ENCODE measurements around the gene TNFRSF18.
"Not testable (repeated sequence)": the region's sequence is repeated elsewhere in the genome, so short reads cannot be mapped to it uniquely, and the experiment has no call there.

The TNFRSF18 gene

DNA sequence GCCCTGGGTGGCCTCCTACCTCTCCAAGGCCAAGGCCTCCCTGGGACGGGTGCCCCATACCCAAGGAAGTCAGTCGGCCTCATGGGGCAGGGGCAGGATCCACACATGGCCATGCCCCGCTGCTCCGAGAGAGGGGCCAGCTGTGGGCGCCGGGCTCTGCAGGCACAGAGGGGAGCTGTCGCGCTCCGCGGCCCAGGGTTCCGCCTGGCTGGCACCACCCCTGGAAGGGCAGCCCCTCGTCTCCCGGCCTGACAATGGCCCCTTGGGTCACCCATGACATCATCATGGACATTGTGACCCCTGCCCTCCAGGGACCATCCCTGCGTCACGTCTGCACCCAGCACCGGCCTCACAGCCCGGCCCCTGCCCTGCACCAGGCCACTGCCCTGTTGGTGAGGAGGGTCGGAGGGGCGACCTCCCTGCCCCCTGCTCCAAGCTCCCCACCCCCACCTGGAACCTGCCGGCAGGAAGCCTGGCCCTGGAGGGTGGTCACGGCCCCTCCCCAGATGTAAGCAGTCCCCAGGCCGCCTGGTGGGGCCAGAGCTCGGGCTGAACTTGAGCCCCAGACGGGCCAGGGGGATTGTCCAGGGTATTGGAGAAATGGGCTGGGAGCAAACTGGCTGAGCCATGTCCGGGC, 26.9 kb downstream of the TNFRSF18 start:
- no peak for DNase-seq (ENCODE audit: low read depth in 2 of 2)

DNA sequence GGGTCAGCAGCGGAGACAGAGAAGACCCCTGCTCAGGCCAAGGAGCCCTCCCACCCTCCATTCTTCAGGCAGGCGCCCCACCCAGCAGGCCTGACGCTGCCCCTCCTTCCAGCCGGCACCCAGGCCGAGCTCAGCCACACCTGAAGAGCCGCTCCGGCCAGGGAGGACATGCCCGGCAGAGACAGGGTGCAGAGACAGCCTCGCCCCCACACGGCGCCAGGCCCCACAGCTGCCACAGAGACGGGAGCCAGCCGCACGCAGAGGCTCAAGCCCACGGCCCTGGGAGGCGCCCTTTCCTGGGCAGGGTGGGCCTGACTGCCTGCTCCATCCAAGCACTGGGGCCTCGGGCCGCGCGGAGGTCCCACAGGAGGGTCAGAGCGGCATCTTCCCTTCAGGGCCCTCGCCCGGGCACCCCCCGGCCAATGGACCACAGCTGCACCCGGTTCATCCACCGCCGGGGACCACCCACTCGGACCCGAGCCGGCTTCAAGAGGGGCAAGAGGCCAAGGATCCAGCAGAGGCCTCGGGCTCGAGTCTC, 27.5 kb downstream of the TNFRSF18 start:
- no peak for DNase-seq (ENCODE audit: low read depth in 2 of 2)

DNA sequence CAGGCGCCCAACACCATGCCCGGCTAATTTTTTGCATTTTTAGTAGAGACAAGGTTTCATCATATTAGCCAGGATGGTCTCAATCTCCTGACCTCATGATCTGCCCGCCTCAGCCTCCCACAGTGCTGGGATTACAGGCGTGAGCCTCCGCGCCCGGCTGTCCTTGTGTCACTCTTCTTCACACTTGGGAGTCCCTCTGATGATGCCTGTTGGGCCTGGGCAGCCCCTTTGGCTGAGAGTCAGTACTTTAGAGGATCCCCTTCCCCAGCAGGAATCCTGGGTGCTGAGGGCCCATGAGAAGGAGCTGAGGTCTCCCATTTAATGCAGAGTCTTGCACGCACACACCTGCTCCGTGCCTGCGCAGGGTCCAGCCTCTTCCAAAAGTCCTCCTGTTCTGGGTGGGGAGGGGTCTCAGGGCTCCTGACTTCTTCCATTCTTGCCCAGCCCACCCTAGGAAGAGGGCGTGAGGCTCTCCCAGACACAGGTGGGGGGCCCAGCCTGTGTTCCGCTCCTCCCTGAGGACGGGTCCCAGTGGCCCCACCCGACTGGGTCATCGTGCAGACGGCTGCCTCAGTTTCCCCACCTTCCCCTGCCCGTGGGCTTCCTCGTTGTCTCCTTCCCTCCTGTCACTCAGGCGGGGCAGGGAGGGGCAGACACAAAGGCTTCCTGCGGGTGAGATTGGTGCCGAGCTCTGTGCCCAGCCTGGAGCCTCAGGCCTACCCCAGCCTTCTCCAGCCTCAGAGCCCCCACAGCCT, 28.8 kb downstream of the TNFRSF18 start:
- no peak for DNase-seq (ENCODE audit: low read depth in 2 of 2)

DNA sequence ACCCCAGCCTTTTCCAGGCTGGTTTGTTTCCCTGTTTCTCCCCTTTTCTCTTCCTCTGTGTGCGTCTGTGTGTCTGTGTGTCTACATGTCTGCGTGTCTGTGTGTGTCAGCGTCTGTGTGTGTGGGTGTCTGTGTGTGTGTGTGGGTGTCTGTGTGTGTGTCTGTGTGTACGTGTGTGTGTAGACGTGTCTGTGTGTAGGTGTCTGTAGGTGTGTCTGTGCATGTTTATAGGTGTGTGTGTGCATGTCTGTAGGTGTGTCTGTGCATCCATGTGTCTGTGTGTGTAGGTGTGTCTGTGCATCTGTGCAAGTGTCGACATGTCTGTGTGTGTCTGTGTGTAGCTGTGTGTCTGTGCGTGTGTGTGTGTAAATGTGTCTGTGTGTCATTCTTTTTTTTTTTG, 29.5 kb downstream of the TNFRSF18 start:
- DNase-seq (ENCODE audit: low read depth in 2 of 2) = no peak

DNA sequence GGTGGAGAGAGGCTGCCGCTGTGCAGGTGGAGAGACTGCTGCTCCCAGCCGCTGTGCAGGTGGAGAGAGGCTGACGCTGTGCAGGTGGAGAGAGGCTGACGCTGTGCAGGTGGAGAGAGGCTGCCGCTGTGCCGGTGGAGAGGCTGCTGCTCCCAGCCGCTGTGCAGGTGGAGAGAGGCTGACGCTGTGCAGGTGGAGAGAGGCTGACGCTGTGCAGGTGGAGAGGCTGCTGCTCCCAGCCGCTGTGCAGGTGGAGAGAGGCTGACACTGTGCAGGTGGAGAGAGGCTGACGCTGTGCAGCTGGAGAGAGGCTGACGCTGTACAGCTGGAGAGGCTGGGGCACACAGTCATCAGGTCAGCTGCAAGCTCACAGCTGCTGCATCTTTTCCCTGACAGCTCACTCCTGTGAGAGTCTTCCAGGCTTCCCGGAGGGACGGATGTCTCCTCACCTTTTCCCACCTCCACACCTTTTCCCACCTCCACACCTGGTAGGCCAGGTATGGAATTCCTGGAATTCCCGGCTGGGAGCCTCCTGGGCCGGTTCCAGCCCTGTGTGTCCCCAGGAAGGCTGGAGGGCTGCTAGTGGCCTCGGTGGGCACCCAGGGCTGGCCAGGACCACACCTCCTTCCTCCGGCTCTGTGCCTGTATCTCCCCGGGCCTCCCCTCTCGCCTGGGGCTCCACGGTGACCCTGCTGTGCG, 30.2 kb downstream of the TNFRSF18 start:
- DNase-seq (ENCODE audit: low read depth in 2 of 2) = not testable (repeated sequence)

DNA sequence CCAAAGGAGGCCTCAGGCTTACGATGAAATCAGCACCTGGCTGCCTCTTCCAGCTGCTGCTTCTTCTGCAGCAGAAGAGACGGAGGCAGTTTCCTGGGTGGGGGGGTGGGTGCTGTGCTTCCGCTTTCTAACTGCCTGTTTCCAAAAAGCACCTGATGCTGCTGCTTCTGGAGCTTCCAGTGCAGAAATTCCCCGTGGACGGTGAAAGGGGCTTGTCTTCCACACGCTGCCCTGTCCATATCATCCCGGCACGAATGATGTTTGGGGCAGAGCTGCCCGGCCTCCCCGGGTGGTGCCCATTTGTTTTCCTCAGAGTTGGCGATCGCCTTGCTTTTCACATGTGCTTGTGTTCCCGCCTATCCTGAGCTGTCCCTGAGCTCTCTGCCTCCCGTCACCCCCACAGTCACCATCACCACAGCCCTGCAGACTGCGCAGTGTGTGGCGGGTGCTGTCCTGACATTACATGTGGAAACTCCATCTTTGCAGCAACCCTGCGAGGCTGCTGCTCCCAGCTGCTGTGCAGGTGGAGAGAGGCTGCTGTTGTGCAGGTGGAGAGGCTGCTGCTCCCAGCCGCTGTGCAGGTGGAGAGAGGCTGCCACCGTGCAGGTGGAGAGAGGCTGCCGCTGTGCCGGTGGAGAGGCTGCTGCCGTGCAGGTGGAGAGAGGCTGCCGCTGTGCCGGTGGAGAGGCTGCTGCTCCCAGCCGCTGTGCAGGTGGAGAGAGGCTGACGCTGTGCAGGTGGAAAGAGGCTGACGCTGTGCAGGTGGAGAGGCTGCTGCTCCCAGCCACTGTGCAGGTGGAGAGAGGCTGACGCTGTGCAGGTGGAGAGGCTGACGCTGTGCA, 30.9 kb downstream of the TNFRSF18 start:
- DNase-seq (ENCODE audit: low read depth in 2 of 2) = no peak

DNA sequence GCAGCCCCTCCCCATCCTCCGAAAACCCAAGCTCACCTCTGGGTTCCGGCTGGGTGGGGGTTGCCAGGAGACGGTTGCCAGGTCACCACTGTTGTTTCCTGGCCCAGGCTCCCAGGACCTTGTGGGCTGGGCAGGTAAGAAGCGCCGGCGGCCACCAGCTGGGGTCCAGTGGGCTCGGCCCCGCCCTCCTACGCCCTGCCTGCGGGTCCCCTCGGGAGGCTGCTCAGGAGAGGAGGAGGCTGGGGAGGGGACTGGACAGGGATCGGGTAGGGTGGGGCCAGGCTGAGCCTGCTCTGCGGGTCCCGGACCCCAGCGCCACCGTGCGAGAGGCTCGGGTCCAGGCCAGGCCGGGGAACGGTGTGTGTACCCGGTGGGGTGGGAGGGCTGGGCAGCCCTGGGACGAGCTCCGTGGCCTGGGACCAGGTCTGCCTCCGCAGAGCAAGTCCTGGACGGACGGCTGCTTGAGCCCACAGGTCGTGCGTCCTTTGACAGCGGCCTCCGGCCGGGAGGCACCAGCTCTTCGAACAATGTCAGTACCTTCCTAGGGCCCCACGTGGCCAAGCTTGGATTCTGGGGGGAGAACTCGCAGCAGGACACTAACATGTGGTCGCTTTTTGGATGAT, 32.5 kb downstream of the TNFRSF18 start, which contains the start of gene TTLL10:
Gene TTLL10 (plus strand): TSS at position 88 of the 623 bp plus-strand sequence. CDS start 5,336 bp downstream, outside the sequence.
- peak in 1 of 2 donors; percentile 22 for DNase-seq (ENCODE audit: low read depth in 2 of 2)

DNA sequence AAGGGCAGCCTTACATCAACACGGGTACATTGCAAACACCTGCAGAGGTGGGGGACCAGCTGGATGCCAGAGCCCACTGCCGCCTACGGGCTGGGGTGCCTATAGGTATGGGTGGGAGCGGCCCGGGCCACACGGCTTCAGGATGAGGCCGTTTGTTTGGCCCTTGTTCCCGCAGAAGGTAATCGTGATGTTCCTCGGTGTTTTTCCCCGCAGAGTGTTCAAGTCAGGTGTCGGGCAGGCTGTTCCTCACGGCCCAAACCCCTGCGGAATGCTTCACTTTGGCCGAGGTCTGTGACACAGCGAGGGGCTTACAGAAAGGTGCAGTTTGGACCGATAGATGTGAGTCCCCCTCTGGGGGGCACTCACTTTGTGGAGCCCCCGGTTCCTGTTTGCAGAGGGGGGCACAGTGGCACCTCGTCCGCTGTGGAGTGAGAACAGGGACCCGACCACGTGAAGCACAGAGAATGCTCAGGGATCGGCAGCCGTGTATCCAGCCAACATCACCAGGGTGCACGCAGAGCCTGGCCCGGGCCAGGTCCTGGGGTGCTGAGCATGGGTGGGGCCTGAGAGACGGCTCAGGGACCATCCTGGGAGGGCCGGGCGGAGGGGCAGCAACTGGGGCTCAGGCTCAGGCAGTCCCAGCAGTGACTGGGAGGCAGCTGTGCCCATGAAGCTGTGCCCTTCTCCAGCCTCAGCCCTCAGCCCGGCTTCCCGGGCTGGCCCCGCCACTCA, 33.2 kb downstream of the TNFRSF18 start:
- DNase-seq (ENCODE audit: low read depth in 2 of 2) = no peak

DNA sequence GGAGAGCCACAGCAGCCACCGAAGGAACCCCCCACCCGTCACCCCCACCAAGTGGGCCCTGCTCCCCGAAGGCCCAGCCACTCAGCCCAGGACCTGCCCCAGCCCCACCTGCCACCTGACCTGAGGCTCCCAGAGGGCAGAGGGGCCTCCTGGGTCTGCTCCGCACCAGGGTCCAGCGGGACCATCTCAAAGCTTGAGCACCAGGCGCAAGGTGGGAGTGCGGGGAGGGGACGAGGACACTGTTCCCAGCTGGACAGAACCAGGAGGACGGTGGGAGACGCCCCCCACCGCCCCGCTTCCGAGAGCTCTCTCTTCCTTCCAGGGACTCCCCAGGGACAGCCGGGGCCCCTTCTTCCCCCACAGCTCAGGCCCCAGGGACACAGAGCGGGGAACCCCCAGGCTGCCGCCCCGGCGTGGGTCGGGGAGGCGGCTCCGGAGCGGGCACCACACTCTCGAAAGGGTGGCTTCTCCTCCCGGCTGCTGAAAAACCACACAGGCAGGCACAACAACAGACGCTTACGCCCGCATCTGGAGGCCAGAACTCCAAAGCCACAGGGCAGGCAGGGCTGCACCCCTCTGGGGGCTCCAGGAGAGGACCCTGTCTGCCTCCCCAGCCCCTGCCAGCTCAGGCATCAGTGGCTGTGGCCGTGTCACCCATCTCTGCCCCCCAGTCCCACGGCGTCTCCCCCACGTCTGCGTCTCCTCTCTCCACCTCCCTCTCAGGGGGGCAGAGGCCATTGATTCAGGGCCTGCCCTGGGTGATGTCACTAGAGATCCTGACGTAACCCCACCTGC, 34.6 kb downstream of the TNFRSF18 start:
- DNase-seq (ENCODE audit: low read depth in 2 of 2) = no peak

DNA sequence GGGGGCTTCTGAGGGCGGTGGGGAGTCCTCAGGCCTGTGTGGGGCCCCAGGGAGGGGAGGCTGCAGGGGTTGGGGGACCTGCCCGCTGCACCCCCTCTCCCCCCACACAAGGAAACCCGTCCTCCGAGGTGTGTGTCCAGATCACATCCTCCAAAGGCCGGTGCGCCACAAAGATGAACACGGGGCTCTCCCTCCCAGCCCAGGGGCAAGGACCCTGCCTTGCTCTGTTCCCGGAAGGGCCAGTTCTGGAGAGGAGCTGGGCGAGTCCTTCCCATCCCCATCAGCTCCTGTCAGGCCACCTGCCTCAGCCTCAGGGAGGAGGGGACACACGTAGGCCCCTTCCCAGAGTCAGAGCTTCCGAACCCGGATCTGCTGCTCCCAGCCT, 35.2 kb downstream of the TNFRSF18 start:
- DNase-seq (ENCODE audit: low read depth in 2 of 2) = no peak

DNA sequence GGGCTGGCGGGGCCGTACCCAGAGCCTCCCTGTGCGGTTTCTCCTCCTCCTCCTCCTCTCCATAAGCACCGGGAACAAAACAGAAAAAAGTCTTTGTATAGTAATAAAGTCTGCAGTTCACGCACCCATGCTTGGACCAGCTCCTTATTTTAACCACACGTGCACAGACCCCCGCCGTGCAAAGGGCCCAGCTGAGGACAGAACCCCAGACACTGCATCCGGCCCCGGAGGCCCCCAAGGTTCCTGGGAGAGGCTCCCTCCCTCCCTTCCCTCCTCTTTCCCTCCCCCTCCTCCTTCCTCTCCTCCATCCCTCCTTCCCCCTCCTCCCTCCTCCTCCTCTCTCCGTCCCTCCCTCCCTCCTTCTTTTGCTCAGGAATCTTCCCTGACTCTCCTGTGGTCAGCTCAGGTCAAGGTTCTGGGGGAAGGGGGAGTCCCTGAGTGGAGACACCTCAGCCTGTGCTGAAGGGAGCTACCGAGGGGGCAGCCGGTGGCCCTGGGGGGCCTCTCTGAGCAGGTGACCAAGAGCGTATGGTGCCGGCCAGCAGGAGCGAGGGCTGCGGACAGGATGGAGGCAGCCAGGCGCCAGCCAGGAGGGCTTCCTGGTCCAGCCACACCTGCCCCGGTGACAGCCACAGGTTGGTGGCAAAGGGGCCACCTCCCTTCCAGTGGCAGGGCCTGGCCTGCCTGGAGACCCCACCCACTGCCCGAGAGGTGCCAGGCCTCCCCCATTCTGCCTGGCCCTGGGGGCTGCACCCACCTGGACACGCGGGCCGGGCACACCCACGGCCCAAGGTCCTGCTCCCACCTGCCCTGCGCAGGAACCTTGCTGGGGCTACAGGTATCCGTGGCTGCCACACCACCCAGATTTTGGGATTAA, 35.9 kb downstream of the TNFRSF18 start:
- DNase-seq (ENCODE audit: low read depth in 2 of 2) = no peak

DNA sequence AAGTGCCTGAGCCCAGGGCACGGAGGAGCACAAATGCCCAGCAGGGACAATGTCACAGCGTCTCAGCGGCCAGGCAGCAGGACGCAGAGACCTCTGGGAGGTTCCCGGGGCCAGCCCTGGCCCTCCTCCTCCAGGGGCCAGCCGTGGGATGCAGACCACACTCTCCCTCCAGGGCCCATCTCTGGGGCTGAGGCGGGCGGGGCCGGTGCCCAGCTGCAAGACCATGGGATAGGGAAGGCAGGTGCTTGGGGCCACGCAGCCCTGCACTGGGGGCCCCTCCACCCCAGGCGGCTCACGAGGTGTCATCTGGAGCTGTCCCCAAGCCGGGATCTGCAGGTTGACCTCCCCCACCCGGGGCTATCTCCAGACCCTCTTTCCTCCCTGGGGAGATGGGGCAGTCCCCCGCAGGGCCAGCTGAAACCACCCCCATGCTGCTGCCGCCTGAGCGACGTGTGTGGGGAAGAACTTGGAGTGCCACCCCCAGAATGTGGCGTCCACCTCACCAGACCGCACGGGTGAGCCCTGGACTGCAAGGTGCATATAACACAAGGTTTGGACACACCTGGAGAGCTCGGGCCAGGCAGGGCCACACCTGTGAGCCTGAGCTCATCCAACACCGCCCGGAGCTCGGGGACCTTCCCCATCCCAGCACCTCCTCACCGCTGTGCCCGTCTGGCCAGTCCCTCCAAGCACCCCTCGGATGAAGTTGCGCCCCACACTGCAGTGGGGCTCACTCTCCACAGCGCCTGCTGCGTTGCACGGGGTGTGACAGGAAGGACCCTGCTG, 36.8 kb downstream of the TNFRSF18 start:
- no peak for DNase-seq (ENCODE audit: low read depth in 2 of 2)

DNA sequence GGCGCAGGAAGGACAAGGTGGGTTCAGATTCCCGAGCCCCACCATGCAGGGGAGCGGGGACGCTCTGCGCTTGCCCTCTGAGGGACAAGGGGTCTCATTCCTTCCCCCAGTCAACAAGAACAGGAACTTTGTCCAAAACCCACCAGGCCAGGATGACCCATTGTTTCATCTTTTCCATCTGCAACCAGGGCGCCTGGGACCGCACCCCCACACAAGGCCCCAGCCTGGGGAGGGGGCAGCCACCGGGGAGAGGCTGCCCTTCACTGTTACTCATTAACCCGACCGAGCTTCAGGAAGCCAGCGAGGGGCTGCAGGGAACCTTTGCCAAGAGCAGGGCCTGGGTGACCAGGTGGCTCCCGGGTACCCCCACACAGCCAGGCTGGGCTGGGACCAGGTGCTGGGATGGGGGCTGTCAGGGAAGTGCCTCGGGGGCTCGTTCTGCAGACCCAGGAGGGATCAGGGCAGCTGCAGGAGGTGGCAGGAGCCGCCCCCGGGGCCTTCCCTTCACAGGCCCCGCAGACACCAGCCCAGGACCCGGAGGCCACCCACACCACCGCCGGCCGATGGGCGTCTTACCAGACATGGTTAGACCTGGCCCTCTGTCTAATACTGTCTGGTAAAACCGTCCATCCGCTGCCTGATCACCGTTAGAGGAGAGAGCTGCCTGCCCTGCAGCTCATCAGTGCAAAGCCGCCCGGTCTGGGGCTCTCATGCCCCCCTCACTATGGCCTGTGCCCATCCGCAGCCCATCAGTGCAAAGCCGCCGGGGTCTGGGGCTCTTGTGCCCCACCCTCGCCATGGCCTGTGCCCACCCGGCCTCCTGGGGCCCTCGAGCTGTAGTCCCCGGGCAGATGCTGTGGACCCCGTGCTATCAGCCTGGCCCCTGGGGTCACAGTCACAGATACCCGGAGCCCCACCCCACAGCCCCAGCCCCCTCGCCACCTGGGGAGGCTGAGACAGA, 37.7 kb downstream of the TNFRSF18 start:
- no peak for DNase-seq (ENCODE audit: low read depth in 2 of 2)

DNA sequence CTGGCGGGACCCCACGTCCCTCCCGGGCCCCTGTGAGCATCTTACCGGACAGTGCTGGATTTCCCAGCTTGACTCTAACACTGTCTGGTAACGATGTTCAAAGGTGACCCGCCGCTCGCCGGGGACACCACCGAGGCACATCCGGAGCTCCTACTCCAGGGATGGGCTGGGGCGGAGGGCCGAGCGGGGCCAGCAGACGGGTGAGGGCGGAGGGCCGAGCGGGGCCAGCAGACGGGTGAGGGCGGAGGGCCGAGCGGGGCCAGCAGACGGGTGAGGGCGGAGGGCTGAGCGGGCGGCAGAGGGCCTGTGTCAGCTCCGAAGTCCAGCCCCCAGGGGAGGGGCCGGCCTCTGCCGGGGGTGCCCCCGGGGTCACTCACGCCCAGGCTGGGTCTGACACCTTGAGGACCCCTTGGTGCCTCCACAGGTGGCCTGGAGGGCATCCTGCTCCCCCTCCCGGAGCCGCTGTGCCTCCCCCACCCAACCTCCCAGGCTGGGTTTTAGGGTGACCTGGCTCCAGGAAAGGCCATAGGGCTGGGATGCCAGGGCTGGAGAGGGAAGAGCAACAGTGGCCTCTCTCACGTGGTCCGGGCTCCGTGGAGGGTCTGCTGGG, 38.4 kb downstream of the TNFRSF18 start:
- DNase-seq (ENCODE audit: low read depth in 2 of 2) = no peak

DNA sequence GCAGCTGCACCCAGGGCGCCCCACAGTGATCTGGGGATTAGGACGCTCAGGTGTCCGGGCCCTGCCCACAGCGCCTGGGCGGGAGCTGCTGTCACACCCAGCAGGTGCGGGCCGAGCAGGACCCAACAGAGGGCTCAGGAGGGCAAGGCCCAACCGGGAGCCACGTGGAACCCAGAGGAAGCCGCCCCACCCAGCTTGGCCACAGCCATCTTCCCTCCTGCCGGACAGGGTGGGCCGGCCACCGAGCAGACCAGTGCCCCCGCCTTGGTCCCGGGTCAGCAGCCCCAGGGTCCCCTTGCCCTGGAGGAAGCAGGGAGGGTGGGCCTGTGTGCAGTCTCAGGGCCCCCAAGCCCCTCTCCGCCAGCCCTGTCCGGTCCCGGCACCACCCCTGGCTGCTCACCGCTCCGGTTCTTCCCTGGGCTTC, 39.0 kb downstream of the TNFRSF18 start:
- DNase-seq (ENCODE audit: low read depth in 2 of 2) = no peak

Measured in stimulated activated CD4-positive, alpha-beta T cell treated with anti-CD3 and anti-CD28 coated beads, Interleukin-1b, Interleukin-23, amount 100 ng/mL, for 4 hours (primary cell).